GM19452 (cell line): Measurements from ENCODE around the gene DNTTIP2.
"Not testable (repeated sequence)": the region's sequence is repeated elsewhere in the genome, so short reads cannot be mapped to it uniquely, and the experiment has no call there.

ENCODE experiments used
- ATAC-seq: cut with Tn5 transposase; IDR thresholded peaks from one replicate; pipeline ENCODE4 v1.9.1; 2021; ENCODE audit not compliant: unreplicated experiment

DNTTIP2 gene

GRCh38 chr1:93876244-93876643 is 2.8 kb downstream of the DNTTIP2 start:
- no peak for ATAC-seq

GRCh38 chr1:93874025-93874651 is 4.9 kb downstream of the DNTTIP2 start:
- no peak for ATAC-seq

- no peak for ATAC-seq
Measured at GRCh38 chr1:93871366-93871765, 7.6 kb downstream of the DNTTIP2 start.

- ATAC-seq: no peak
Measured at GRCh38 chr1:93869653-93870052, 9.4 kb downstream of the DNTTIP2 start.

GRCh38 chr1:93868492-93868891 is 10.5 kb downstream of the DNTTIP2 start:
- not testable (repeated sequence) for ATAC-seq

GRCh38 chr1:93865253-93865652 is 13.8 kb downstream of the DNTTIP2 start:
- no peak for ATAC-seq

GRCh38 chr1:93864175-93864574 is 14.8 kb downstream of the DNTTIP2 start:
- ATAC-seq: no peak

GRCh38 chr1:93857653-93858052 is 21.4 kb downstream of the DNTTIP2 start:
- ATAC-seq: not testable (repeated sequence)

GRCh38 chr1:93855983-93856382 is 23.0 kb downstream of the DNTTIP2 start:
- ATAC-seq: not testable (repeated sequence)

- ATAC-seq: no peak
Measured at GRCh38 chr1:93853940-93854339, 25.1 kb downstream of the DNTTIP2 start.

- no peak for ATAC-seq
Measured at GRCh38 chr1:93851878-93852277, 27.1 kb downstream of the DNTTIP2 start.

- ATAC-seq: no peak
Measured at GRCh38 chr1:93851327-93851712, 27.7 kb downstream of the DNTTIP2 start.

GRCh38 chr1:93850687-93851326 is 28.2 kb downstream of the DNTTIP2 start:
- ATAC-seq: not testable (repeated sequence)

GRCh38 chr1:93848350-93848883 is 30.6 kb downstream of the DNTTIP2 start:
- no peak for ATAC-seq

- ATAC-seq: peak; percentile 30
Measured at GRCh38 chr1:93847811-93848288, 31.2 kb downstream of the DNTTIP2 start.

GRCh38 chr1:93846992-93847810 is 31.8 kb downstream of the DNTTIP2 start:
- peak; percentile 62 for ATAC-seq

- ATAC-seq: peak; percentile 52
Measured at GRCh38 chr1:93846206-93846991, 32.6 kb downstream of the DNTTIP2 start.

- ATAC-seq: peak; percentile 5
Measured at GRCh38 chr1:93845538-93846205, 33.3 kb downstream of the DNTTIP2 start.

GRCh38 chr1:93844262-93845045 is 34.6 kb downstream of the DNTTIP2 start:
- ATAC-seq: no peak
